ENCODE results near the gene XRCC5.

- TF ChIP-seq, protein P1, sequence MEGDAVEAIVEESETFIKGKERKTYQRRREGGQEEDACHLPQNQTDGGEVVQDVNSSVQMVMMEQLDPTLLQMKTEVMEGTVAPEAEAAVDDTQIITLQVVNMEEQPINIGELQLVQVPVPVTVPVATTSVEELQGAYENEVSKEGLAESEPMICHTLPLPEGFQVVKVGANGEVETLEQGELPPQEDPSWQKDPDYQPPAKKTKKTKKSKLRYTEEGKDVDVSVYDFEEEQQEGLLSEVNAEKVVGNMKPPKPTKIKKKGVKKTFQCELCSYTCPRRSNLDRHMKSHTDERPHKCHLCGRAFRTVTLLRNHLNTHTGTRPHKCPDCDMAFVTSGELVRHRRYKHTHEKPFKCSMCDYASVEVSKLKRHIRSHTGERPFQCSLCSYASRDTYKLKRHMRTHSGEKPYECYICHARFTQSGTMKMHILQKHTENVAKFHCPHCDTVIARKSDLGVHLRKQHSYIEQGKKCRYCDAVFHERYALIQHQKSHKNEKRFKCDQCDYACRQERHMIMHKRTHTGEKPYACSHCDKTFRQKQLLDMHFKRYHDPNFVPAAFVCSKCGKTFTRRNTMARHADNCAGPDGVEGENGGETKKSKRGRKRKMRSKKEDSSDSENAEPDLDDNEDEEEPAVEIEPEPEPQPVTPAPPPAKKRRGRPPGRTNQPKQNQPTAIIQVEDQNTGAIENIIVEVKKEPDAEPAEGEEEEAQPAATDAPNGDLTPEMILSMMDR (IDR thresholded peaks at IDR 0.05): no peak
- no peak for TF ChIP-seq POLR2A (IDR thresholded peaks at IDR 0.05)
- no peak for TF ChIP-seq POLR2AphosphoS5 (IDR thresholded peaks at IDR 0.05)
These were observed 72.2 kb downstream of the XRCC5 start for GRCh38 chr2:216181351-216181750.
